Liver (tissue), 9 donors: ENCODE measurements around the gene COPZ2. TPM values are rescaled to one million over a fixed set of nuclear protein-coding genes. Genes with fewer than 3 reads are reported as not detected.
"Not testable (repeated sequence)": the region's sequence is repeated elsewhere in the genome, so short reads cannot be mapped to it uniquely, and the experiment has no call there.

Experiments used
- DNase-seq: peaks from one replicate; pipeline ENCODE4 v3.0.0-alpha.2; 2017; ENCODE audit warnings: low spot score
- H3K27ac ChIP-seq, 2 donors: one replicate each; pipeline ENCODE4 v1.7.0; 2013; ENCODE audit warnings: inconsistent platforms in 2 of 2, low read length in 2 of 2, control low read depth in 1 of 2, low read depth in 1 of 2, mild to moderate bottlenecking in 1 of 2
- H3K27me3 ChIP-seq, 4 donors: one replicate each; pipeline versions ENCODE4 v1.6.1 to v1.7.0; 2013; ENCODE audit warnings: low read length in 3 of 4, inconsistent platforms in 1 of 4, mild to moderate bottlenecking in 1 of 4, moderate library complexity in 1 of 4; ENCODE audit not compliant: control insufficient read depth in 4 of 4, insufficient read depth in 4 of 4
- H3K36me3 ChIP-seq, 4 donors: one replicate each; pipeline versions ENCODE4 v1.6.1 to v1.7.0; 2013; ENCODE audit warnings: low read length in 3 of 4, mild to moderate bottlenecking in 3 of 4, low read depth in 1 of 4, moderate library complexity in 1 of 4; ENCODE audit not compliant: control insufficient read depth in 4 of 4, insufficient read depth in 3 of 4
- H3K4me1 ChIP-seq, 4 donors: one replicate each; pipeline versions ENCODE4 v1.6.1 to v1.7.0; 2013; ENCODE audit warnings: low read length in 3 of 4, mild to moderate bottlenecking in 3 of 4, moderate library complexity in 1 of 4; ENCODE audit not compliant: control insufficient read depth in 4 of 4, insufficient read depth in 4 of 4
- H3K4me3 ChIP-seq, 3 donors: one replicate each; pipeline versions ENCODE4 v1.6.1 to v1.7.0; 2013; ENCODE audit warnings: low read length in 3 of 3, control low read depth in 1 of 3, low read depth in 1 of 3, mild to moderate bottlenecking in 1 of 3
- H3K9ac ChIP-seq, 2 donors: one replicate each; pipeline ENCODE4 v1.7.0; 2013; ENCODE audit warnings: low read length in 2 of 2, mild to moderate bottlenecking in 2 of 2, moderate library complexity in 2 of 2, control low read depth in 1 of 2, low read depth in 1 of 2
- H3K9me3 ChIP-seq, 4 donors: one replicate each; pipeline versions ENCODE4 v1.6.1 to v1.7.0; 2013; ENCODE audit warnings: low read length in 3 of 4; ENCODE audit not compliant: control insufficient read depth in 4 of 4
- ATF3 ChIP-seq: IDR thresholded peaks from 2 replicates; pipeline ENCODE4 v1.6.1; 2016; ENCODE audit warnings: antibody characterized with exemption
- EGR1 ChIP-seq, 2 donors: IDR thresholded peaks; 2 replicates each; pipeline ENCODE4 v1.6.1; 2016 to 2018; ENCODE audit warnings: antibody characterized with exemption in 2 of 2, low read depth in 2 of 2
- FOXA1 ChIP-seq: IDR thresholded peaks from 2 replicates; pipeline ENCODE4 v1.6.1; 2016; ENCODE audit warnings: antibody characterized with exemption
- FOXA2 ChIP-seq: IDR thresholded peaks from 2 replicates; pipeline ENCODE4 v1.6.1; 2016; ENCODE audit warnings: antibody characterized with exemption
- GABPA ChIP-seq, 2 donors: IDR thresholded peaks in 1 of 2; conservative IDR thresholded peaks in 1 of 2; 2 replicates each; pipeline ENCODE4 v1.6.1; 2016; ENCODE audit warnings: antibody characterized with exemption in 2 of 2, mild to moderate bottlenecking in 1 of 2, moderate library complexity in 1 of 2
- HNF4A ChIP-seq, 2 donors: conservative IDR thresholded peaks; 2 replicates each; pipeline ENCODE4 v1.6.1; 2016; ENCODE audit warnings: antibody characterized with exemption in 2 of 2, mild to moderate bottlenecking in 2 of 2
- HNF4G ChIP-seq: IDR thresholded peaks from 2 replicates; pipeline ENCODE4 v1.6.1; 2016; ENCODE audit warnings: antibody characterized with exemption
- JUND ChIP-seq, 2 donors: IDR thresholded peaks; 2 replicates each; pipeline ENCODE4 v1.6.1; 2016; ENCODE audit warnings: antibody characterized with exemption in 2 of 2
- NR2F2 ChIP-seq: IDR thresholded peaks from 2 replicates; pipeline ENCODE4 v1.6.1; 2016; ENCODE audit warnings: antibody characterized with exemption
- RAD21 ChIP-seq, 2 donors: IDR thresholded peaks; 2 replicates each; pipeline ENCODE4 v1.6.1; 2016; ENCODE audit warnings: antibody characterized with exemption in 2 of 2, mild to moderate bottlenecking in 2 of 2
- REST ChIP-seq: IDR thresholded peaks from 2 replicates; pipeline ENCODE4 v1.6.1; 2016; ENCODE audit warnings: antibody characterized with exemption, mild to moderate bottlenecking
- RXRA ChIP-seq, 2 donors: IDR thresholded peaks; 2 replicates each; pipeline ENCODE4 v1.6.1; 2017 to 2018; ENCODE audit warnings: antibody characterized with exemption in 2 of 2, mild to moderate bottlenecking in 1 of 2
- SP1 ChIP-seq: IDR thresholded peaks from 2 replicates; pipeline ENCODE4 v1.6.1; 2018; ENCODE audit warnings: antibody characterized with exemption, mild to moderate bottlenecking
- TAF1 ChIP-seq: conservative IDR thresholded peaks from 2 replicates; pipeline ENCODE4 v1.6.1; 2016; ENCODE audit warnings: antibody characterized with exemption, mild to moderate bottlenecking
- YY1 ChIP-seq: IDR thresholded peaks from 2 replicates; pipeline ENCODE4 v1.6.1; 2016; ENCODE audit warnings: antibody characterized with exemption, mild to moderate bottlenecking
- ZBTB33 ChIP-seq: IDR thresholded peaks from 2 replicates; pipeline ENCODE4 v1.6.1; 2016; ENCODE audit warnings: antibody characterized with exemption
- WGBS: extraction: QIAGEN DNeasy Blood & Tissue Kit; methylation state at CpG from one replicate; pipeline ENCODE4 v1.1.7; 2013; 5-methylcytosine and 5-hydroxymethylcytosine counted together
- polyA plus RNA-seq, 2 donors: library from polyadenylated mRNA; stranded (reverse) in 1 of 2; unstranded in 1 of 2; fragments of 200-250 nt in 1 of 2; fragments of >200 nt in 1 of 2; fragmentation: Nextera tagmentation in 1 of 2; extraction: Ambion mirVana in 1 of 2; gene quantifications; one replicate each; pipeline versions ENCODE4 v1.2.1 to v1.2.3, GENCODE V29; 2013 to 2015
- total RNA-seq, 2 donors: library from RNA; depleted of rRNA; stranded (reverse); fragments of >200 nt; gene quantifications; one replicate each; pipeline ENCODE4 v1.2.3, GENCODE V29; 2014
- TF ChIP-seq, protein P1 (sequence below): fragments of 150-350 bp; IDR thresholded peaks from 2 replicates; pipeline ENCODE4 v1.5.1; 2017; ENCODE audit warnings: improper control_type of control experiment, low read depth, low read length; ENCODE audit not compliant: missing input control
- TF ChIP-seq, protein P2 (sequence below): IDR thresholded peaks from 2 replicates; pipeline ENCODE4 v1.6.1; 2016; ENCODE audit warnings: antibody characterized with exemption
- donor health status: healthy.
- donor health status: healthy.
- donor health status: healthy.
- donor health status: healthy.
- donor health status: healthy.

COPZ2 gene
- total and polyA plus RNA-seq, 4 donors = 2.6 to 38.1 (median 17.8) TPM

DNA sequence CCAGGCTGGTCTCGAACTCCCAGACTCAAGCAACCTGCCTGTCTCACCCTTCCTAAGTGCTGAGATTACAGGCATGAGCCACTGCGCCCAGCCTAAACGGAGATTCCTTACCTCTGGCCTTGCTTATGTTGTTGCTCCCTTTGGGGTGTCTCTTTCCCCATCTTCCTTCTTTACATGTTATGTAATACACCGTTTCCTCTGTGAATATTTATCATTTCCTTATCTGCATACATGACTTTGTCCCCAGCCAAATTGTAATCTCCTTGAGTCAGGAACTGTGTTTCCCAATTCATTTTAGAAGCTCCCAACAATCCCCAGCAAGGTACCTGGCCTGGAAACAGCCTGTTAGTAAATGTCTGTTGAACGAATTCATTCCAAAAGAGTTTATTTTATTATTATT is 15.7 kb downstream of the COPZ2 start:
- Histone ChIP-seq H3K4me1 (peaks cover 10 to 35% (median 31%) of the 10 kb centered on the region in 4 donors), H3K9ac (no peak overlapping the region), H3K27me3 (no peaks in the 10 kb centered on the region), H3K36me3 (peaks cover 0 to 1% (median 0%) of the 10 kb centered on the region in 4 donors), H3K27ac (no peak overlapping the region), H3K4me3 (no peak overlapping the region), H3K9me3 (no peaks in the 10 kb centered on the region)
- no peak for DNase-seq
- 61% methylated on average over 5 of the region's 5 CpGs for WGBS
- TF ChIP-seq JUND (IDR thresholded peaks at IDR 0.05) = no peak
- TF ChIP-seq, protein P1, sequence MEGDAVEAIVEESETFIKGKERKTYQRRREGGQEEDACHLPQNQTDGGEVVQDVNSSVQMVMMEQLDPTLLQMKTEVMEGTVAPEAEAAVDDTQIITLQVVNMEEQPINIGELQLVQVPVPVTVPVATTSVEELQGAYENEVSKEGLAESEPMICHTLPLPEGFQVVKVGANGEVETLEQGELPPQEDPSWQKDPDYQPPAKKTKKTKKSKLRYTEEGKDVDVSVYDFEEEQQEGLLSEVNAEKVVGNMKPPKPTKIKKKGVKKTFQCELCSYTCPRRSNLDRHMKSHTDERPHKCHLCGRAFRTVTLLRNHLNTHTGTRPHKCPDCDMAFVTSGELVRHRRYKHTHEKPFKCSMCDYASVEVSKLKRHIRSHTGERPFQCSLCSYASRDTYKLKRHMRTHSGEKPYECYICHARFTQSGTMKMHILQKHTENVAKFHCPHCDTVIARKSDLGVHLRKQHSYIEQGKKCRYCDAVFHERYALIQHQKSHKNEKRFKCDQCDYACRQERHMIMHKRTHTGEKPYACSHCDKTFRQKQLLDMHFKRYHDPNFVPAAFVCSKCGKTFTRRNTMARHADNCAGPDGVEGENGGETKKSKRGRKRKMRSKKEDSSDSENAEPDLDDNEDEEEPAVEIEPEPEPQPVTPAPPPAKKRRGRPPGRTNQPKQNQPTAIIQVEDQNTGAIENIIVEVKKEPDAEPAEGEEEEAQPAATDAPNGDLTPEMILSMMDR = no peak
- TF ChIP-seq HNF4G = no peak
- TF ChIP-seq RXRA (IDR thresholded peaks at IDR 0.05) = no peak
- no peak for TF ChIP-seq ATF3
- no peak for TF ChIP-seq EGR1 (IDR thresholded peaks at IDR 0.05; ENCODE audit: low read depth in 2 of 2)
- no peak for TF ChIP-seq TAF1
- TF ChIP-seq SP1 = no peak
- TF ChIP-seq GABPA (IDR thresholded peaks at IDR 0.05 in 1 of 2, conservative IDR thresholded peaks at IDR 0.05 in 1 of 2) = no peak
- TF ChIP-seq, protein P2, sequence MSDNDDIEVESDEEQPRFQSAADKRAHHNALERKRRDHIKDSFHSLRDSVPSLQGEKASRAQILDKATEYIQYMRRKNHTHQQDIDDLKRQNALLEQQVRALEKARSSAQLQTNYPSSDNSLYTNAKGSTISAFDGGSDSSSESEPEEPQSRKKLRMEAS = no peak
- no peak for TF ChIP-seq NR2F2

GRCh38 chr17:48017817-48018158 is 19.8 kb downstream of the COPZ2 start:
- H3K9me3 ChIP-seq, H3K36me3 ChIP-seq, H3K27me3 ChIP-seq, H3K4me3 ChIP-seq, DNase-seq, H3K4me1 ChIP-seq, H3K9ac ChIP-seq, H3K27ac ChIP-seq: not testable (repeated sequence)
- 95% methylated on average over 4 of the region's 4 CpGs for WGBS

GRCh38 chr17:48016112-48016511 is 21.5 kb downstream of the COPZ2 start:
- Histone ChIP-seq H3K4me1 (peaks cover 2 to 11% (median 8%) of the 10 kb centered on the region in 4 donors), H3K4me3 (no peak overlapping the region), H3K9ac (no peak overlapping the region), H3K36me3 (no peaks in the 10 kb centered on the region), H3K9me3 (peaks cover 0 to 2% (median 0%) of the 10 kb centered on the region in 4 donors), H3K27me3 (peaks cover 0 to 14% (median 1%) of the 10 kb centered on the region in 4 donors), H3K27ac (no peak overlapping the region)
- no peak for DNase-seq
- no peak for TF ChIP-seq RXRA (IDR thresholded peaks at IDR 0.05)
- no peak for TF ChIP-seq ZBTB33
- TF ChIP-seq HNF4G = no peak
- TF ChIP-seq NR2F2 = no peak
- TF ChIP-seq EGR1 (IDR thresholded peaks at IDR 0.05; ENCODE audit: low read depth in 2 of 2) = no peak
- no peak for TF ChIP-seq HNF4A (conservative IDR thresholded peaks at IDR 0.05)
- TF ChIP-seq FOXA1 = no peak
- TF ChIP-seq YY1 = no peak
- TF ChIP-seq, protein P2 = no peak
- TF ChIP-seq FOXA2 = no peak
- no peak for TF ChIP-seq REST
- no peak for TF ChIP-seq SP1
- TF ChIP-seq TAF1 = no peak
- TF ChIP-seq RAD21 (IDR thresholded peaks at IDR 0.05) = no peak
- no peak for TF ChIP-seq GABPA (IDR thresholded peaks at IDR 0.05 in 1 of 2, conservative IDR thresholded peaks at IDR 0.05 in 1 of 2)
- WGBS = 95% methylated on average over 2 of the region's 2 CpGs
